ENCODE measurements around the gene LRRN4.
"Not testable (repeated sequence)": the region's sequence is repeated elsewhere in the genome, so short reads cannot be mapped to it uniquely, and the experiment has no call there.

Gene LRRN4

DNA sequence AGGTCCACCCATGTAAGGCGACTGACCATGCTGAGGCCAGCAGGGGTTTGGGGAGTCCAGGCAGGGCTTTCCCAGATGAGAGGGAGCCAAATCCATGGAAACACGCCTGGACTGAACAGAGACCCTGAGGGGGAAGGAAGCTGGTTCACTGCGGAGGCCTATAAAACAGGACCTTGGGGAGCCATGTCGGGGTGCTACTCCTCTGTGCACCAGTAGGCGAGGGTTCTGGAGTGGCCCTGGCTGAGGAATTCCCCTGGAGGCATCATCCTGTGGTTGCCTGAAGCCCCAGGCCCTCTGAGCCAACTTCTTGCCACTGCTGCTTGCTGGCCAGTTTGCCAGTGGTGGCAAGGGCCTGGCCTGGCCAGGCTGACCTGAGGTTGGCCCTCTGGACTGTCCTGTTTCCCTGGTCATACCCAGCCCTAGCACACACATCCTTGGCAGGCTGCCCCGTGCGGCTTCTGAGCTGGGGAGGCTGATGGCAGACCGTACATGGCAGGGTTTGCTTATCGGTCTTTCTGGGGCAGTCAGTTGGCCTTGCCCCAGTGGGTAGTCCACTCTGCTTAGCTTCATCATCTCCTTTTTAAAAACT lies 2.2 kb upstream of the LRRN4 start:
- POLR2A ChIA-PET: no interaction called here
- DNase-seq (ENCODE audit: extremely low spot score): no peak
- TF ChIP-seq BHLHE40 (IDR thresholded peaks at IDR 0.05; ENCODE audit: borderline replicate concordance) (no peak), FOXM1 (IDR thresholded peaks at IDR 0.05; ENCODE audit: borderline replicate concordance) (no peak), HDGF (IDR thresholded peaks at IDR 0.05; ENCODE audit: borderline replicate concordance) (no peak), NFRKB (IDR thresholded peaks at IDR 0.05) (no peak), FOXK2 (IDR thresholded peaks at IDR 0.05) (no peak), ELF4 (IDR thresholded peaks at IDR 0.05) (no peak), CTBP1 (IDR thresholded peaks at IDR 0.05; ENCODE audit: borderline replicate concordance) (no peak), TARDBP (IDR thresholded peaks at IDR 0.05) (no peak), ZNF384 (IDR thresholded peaks at IDR 0.05) (no peak)
- CTCF ChIA-PET: interaction anchor here (0.7 kb wide), 1 partner anchor 18 kb away, joined by 3 read pairs; no protein-coding TSS in a partner anchor

DNA sequence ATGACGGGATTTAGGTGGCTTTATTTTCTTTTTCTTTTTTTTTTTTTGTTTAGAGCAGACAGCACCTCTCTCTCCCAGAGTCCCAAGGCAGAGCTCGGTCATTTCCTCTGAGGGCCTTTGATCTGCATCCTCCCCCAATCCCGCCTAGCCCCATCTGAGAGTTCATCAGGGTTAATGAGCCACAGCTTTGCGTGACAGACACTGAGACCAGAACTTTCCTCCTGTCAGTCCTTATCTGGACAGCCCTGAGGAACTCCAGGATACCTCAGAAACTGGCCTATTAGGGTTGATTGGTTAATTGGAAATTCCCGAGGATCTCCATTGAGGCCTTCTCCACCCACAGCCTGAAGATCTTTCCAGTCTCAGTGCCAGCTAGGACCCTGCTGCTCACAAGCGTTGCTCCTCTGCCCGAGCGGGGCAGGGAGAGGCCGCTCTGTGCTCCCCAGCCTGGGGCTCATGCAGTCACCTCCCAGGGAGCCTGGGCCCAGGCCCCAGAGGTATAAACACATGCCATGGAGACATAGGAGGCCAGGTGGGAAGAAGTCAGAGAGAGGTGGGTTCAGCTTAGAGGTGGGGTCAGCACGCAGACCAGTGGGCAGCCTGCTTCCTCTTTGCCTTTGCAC lies 1.4 kb upstream of the LRRN4 start:
- TF ChIP-seq NFRKB (IDR thresholded peaks at IDR 0.05) (no peak), BHLHE40 (IDR thresholded peaks at IDR 0.05; ENCODE audit: borderline replicate concordance) (no peak), SUZ12 (IDR thresholded peaks at IDR 0.05) (no peak)
- CTCF ChIA-PET: no interaction called here
- DNase-seq (ENCODE audit: extremely low spot score): no peak
- POLR2A ChIA-PET: no interaction called here

DNA sequence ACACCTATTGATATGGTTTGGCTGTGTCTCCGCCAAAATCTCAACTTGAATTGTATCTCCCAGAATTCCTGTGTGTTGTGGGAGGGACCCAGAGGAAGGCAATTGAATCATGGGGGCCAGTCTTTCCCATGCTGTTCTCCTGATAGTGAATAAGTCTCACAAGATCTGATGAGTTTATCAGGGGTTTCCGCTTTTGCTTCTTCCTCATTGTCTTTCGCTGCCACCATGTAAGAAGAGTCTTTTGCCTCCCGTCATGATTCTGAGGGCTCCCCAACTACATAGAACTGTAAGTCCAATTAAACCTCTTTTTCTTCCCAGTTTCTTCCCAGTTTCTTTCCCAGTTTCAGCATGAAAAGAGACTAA lies 810 bp upstream of the LRRN4 start:
- DNase-seq (ENCODE audit: extremely low spot score); CTCF ChIA-PET; POLR2A ChIA-PET: not testable (repeated sequence)

DNA sequence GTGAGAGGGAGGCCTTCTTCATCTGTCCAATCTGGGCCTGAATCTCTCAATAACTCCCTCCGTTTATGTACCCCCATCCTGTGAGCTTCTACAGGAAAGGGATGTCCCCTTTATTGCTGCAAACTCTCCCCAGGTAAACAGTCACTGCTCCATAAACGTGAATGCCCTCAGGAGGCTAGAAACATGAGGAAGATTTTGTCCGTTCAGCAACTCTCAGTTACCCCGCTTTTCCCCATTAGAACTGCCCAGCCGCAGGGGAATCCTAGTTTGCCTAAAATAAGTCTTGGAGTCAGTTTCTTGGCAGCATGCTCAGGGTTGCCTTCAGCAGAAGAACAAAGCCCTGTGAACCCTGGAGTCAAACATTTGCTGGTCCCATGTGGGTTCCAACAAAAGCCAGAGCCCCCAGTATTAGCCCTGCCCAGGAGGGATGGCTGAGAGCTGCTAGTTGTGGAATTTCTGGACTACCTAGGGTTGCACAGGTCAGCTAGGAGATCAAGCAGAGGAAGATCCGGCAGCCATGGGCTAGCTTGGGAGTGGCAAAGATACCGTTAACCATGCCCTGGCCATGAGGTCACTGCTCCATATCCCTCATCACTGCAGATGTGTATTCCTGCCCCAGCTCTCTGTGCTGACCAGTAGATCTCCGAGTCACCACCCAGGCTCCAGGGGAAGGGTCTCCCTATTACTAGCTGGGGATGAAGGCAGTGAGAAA lies 640 bp downstream of the LRRN4 start:
- no peak for DNase-seq (ENCODE audit: extremely low spot score)
- TF ChIP-seq FOXK2 (IDR thresholded peaks at IDR 0.05) (no peak), CTBP1 (IDR thresholded peaks at IDR 0.05; ENCODE audit: borderline replicate concordance) (no peak), HDGF (IDR thresholded peaks at IDR 0.05; ENCODE audit: borderline replicate concordance) (no peak), ARNT (IDR thresholded peaks at IDR 0.05) (no peak), SP1 (IDR thresholded peaks at IDR 0.05) (no peak), LEF1 (IDR thresholded peaks at IDR 0.05; ENCODE audit: borderline replicate concordance) (no peak), FOXA1 (IDR thresholded peaks at IDR 0.05) (no peak), ELF4 (IDR thresholded peaks at IDR 0.05) (no peak), BHLHE40 (IDR thresholded peaks at IDR 0.05; ENCODE audit: borderline replicate concordance) (no peak), ZNF384 (IDR thresholded peaks at IDR 0.05) (no peak), NFRKB (IDR thresholded peaks at IDR 0.05) (no peak), TARDBP (IDR thresholded peaks at IDR 0.05) (no peak), FOXM1 (IDR thresholded peaks at IDR 0.05; ENCODE audit: borderline replicate concordance) (no peak), SUZ12 (IDR thresholded peaks at IDR 0.05) (no peak), L3MBTL2 (conservative IDR thresholded peaks at IDR 0.05) (no peak)
- TF ChIP-seq, protein P1, sequence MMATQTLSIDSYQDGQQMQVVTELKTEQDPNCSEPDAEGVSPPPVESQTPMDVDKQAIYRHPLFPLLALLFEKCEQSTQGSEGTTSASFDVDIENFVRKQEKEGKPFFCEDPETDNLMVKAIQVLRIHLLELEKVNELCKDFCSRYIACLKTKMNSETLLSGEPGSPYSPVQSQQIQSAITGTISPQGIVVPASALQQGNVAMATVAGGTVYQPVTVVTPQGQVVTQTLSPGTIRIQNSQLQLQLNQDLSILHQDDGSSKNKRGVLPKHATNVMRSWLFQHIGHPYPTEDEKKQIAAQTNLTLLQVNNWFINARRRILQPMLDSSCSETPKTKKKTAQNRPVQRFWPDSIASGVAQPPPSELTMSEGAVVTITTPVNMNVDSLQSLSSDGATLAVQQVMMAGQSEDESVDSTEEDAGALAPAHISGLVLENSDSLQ (IDR thresholded peaks at IDR 0.05): no peak
- ChIA-PET CTCF (no interaction called here), POLR2A (interaction anchor here (0.6 kb wide), 1 partner anchor 21 kb away, joined by 3 read pairs; no protein-coding TSS in a partner anchor)

DNA sequence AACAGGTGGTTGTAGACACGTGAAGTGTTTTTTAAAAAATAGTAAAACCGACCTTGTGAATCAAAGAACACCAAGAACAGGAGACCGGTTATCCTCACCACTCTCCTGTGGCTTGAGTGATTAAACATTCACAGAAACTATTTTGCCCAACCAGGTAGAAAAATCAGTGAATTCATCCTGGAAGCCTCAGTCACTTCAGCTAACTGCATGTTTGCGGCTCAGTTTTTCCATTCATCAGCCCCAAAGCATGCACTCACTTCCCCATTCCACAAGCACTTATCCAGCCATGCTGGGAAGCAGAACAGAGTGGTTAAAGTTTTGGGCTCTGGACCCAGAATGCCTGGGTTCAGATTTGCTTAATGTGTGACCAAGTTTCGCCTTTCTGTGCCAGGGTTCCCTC lies 2.4 kb downstream of the LRRN4 start:
- POLR2A ChIA-PET: no interaction called here
- CTCF ChIA-PET: no interaction called here
- DNase-seq (ENCODE audit: extremely low spot score): no peak
- no peak for TF ChIP-seq ARNT (IDR thresholded peaks at IDR 0.05)
- no peak for TF ChIP-seq ELF4 (IDR thresholded peaks at IDR 0.05)
- no peak for TF ChIP-seq NFRKB (IDR thresholded peaks at IDR 0.05)
- TF ChIP-seq FOXA1 (IDR thresholded peaks at IDR 0.05): no peak
- TF ChIP-seq ZNF384 (IDR thresholded peaks at IDR 0.05): no peak
- no peak for TF ChIP-seq L3MBTL2 (conservative IDR thresholded peaks at IDR 0.05)
- TF ChIP-seq, protein P1 (IDR thresholded peaks at IDR 0.05): no peak
- no peak for TF ChIP-seq HDGF (IDR thresholded peaks at IDR 0.05; ENCODE audit: borderline replicate concordance)
- TF ChIP-seq FOXK2 (IDR thresholded peaks at IDR 0.05): no peak
- no peak for TF ChIP-seq BHLHE40 (IDR thresholded peaks at IDR 0.05; ENCODE audit: borderline replicate concordance)
- TF ChIP-seq TARDBP (IDR thresholded peaks at IDR 0.05): no peak
- no peak for TF ChIP-seq SP1 (IDR thresholded peaks at IDR 0.05)
- TF ChIP-seq SUZ12 (IDR thresholded peaks at IDR 0.05): no peak
- TF ChIP-seq LEF1 (IDR thresholded peaks at IDR 0.05; ENCODE audit: borderline replicate concordance): no peak
- TF ChIP-seq FOXM1 (IDR thresholded peaks at IDR 0.05; ENCODE audit: borderline replicate concordance): no peak
- TF ChIP-seq CTBP1 (IDR thresholded peaks at IDR 0.05; ENCODE audit: borderline replicate concordance): no peak

DNA sequence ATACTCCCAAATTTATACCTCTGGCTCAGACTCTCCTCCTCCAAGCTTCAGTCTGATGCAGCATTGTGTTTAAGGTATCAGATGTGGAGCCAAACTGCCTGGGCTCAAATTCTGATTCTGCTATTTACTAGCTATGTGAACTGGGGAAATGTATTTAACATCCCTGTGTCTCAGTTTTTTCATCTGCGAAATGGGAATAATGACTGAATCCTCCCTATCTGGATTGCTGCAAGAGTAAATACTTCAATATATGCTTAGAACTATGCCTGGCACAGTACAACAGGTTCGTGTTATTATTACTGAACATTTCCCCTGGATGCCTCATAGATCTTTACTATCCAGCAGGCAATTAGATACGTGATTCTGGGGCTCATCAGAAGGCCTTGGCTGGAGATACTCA lies 5.5 kb downstream of the LRRN4 start:
- CTCF ChIA-PET: no interaction called here
- TF ChIP-seq ARNT (IDR thresholded peaks at IDR 0.05) (no peak), ELF4 (IDR thresholded peaks at IDR 0.05) (no peak), FOXM1 (IDR thresholded peaks at IDR 0.05; ENCODE audit: borderline replicate concordance) (no peak), HDGF (IDR thresholded peaks at IDR 0.05; ENCODE audit: borderline replicate concordance) (no peak), CTBP1 (IDR thresholded peaks at IDR 0.05; ENCODE audit: borderline replicate concordance) (no peak), SUZ12 (IDR thresholded peaks at IDR 0.05) (no peak), FOXK2 (IDR thresholded peaks at IDR 0.05) (no peak), FOXA1 (IDR thresholded peaks at IDR 0.05) (no peak), TARDBP (IDR thresholded peaks at IDR 0.05) (no peak), ZNF384 (IDR thresholded peaks at IDR 0.05) (no peak), SP1 (IDR thresholded peaks at IDR 0.05) (no peak), LEF1 (IDR thresholded peaks at IDR 0.05; ENCODE audit: borderline replicate concordance) (no peak), BHLHE40 (IDR thresholded peaks at IDR 0.05; ENCODE audit: borderline replicate concordance) (no peak), L3MBTL2 (conservative IDR thresholded peaks at IDR 0.05) (no peak), NFRKB (IDR thresholded peaks at IDR 0.05) (no peak)
- TF ChIP-seq, protein P1 (IDR thresholded peaks at IDR 0.05): no peak
- POLR2A ChIA-PET: no interaction called here
- DNase-seq (ENCODE audit: extremely low spot score): no peak

Data from HEK293T (cell line).